Daoy (cell line): ENCODE results near the gene LAMA3. TPM values are rescaled to one million over a fixed set of nuclear protein-coding genes. Genes with fewer than 3 reads are reported as not detected.

Source experiments
- DNase-seq: peaks from one replicate; pipeline ENCODE4 v3.0.0-alpha.2; 2015; ENCODE audit warnings: low read depth
- total RNA-seq: library from RNA; depleted of rRNA; stranded (reverse); fragments of >200 nt; shearing (Covaris generic); gene quantifications from 2 replicates; pipeline ENCODE4 v1.2.3, GENCODE V29; 2014

The LAMA3 gene
- total RNA-seq, 1 experiment from 2014 or later: 1.4 TPM

- no peak for DNase-seq
Measured at GRCh38 chr18:23704806-23705205, 15.6 kb downstream of the LAMA3 start.

- DNase-seq: no peak
Measured at GRCh38 chr18:23706971-23707640, 17.9 kb downstream of the LAMA3 start.

GRCh38 chr18:23710068-23710527 lies 20.8 kb downstream of the LAMA3 start:
- DNase-seq: no peak

GRCh38 chr18:23710946-23711345 lies 21.7 kb downstream of the LAMA3 start:
- no peak for DNase-seq

- DNase-seq: no peak
Measured at GRCh38 chr18:23711426-23711825, 22.2 kb downstream of the LAMA3 start.

- DNase-seq: no peak
Measured at GRCh38 chr18:23712445-23712844, 23.2 kb downstream of the LAMA3 start.

DNA sequence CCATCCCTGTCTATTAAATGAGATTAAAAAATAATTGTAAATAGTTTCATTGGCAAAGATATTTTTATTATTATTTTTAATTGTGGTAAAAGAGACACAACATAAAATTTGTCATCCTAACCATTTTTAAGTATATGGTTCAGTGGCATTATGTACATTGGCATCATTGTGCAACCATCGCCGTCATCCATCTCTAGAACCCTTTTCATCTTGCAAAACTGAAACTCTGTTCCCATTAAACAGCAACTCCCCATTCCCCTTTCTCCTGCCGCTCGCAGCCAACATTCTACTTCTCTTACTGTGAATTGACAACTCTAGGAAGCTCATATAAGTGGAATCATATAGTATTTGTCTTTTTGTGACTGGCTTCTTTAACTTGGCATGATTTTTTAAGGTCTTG lies 25.3 kb downstream of the LAMA3 start:
- DNase-seq: no peak

GRCh38 chr18:23716079-23716478 lies 26.8 kb downstream of the LAMA3 start:
- DNase-seq: peak; percentile 64

- DNase-seq: peak; percentile 78
Measured at GRCh38 chr18:23716516-23716915, 27.3 kb downstream of the LAMA3 start.

- no peak for DNase-seq
Measured at GRCh38 chr18:23716966-23717365, 27.7 kb downstream of the LAMA3 start.

- peak; percentile 71 for DNase-seq
Measured at GRCh38 chr18:23718243-23718720, 29.0 kb downstream of the LAMA3 start.

GRCh38 chr18:23718731-23719130 lies 29.5 kb downstream of the LAMA3 start:
- DNase-seq: no peak

GRCh38 chr18:23719634-23720201 lies 30.5 kb downstream of the LAMA3 start:
- DNase-seq: peak; percentile 93

- DNase-seq: no peak
Measured at GRCh38 chr18:23721696-23722480, 32.6 kb downstream of the LAMA3 start.

DNA sequence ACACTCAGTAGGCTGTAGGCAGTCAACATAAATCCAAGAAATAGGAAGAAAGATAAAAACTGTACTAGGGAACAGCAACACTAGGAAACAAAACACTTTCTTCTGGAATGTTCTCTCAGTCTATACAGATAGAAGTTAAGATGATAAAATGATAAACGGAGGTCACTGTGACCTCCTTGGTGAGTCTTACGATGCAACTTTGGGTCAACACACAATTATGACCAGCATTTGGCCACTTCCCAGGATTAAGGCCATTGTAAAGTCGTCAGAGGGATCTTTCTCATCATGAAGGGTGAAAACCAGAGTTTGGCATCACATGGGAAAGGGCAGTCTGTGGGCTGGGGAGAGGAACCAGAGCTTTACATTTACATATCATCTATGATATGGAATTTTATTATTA lies 33.4 kb downstream of the LAMA3 start:
- DNase-seq: no peak

DNA sequence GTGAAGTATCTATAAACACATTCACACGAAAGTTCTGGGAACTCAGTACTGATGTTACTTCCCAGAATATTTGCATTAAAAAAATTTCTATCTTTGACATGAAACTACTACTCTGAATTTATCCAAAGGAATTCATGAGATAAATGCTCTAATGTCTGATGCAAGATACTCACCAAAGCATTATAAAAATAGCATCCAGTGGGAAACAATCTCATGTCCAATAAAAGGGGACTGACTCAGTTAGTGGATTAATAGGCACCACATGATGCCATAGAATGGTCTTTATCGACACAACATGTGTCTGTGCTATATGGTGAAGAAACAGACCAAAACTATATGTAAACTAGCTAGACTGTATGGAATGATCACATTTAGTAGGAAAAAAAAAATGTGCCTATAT lies 33.9 kb downstream of the LAMA3 start:
- no peak for DNase-seq

- no peak for DNase-seq
Measured at GRCh38 chr18:23724681-23725080, 35.4 kb downstream of the LAMA3 start.

DNA sequence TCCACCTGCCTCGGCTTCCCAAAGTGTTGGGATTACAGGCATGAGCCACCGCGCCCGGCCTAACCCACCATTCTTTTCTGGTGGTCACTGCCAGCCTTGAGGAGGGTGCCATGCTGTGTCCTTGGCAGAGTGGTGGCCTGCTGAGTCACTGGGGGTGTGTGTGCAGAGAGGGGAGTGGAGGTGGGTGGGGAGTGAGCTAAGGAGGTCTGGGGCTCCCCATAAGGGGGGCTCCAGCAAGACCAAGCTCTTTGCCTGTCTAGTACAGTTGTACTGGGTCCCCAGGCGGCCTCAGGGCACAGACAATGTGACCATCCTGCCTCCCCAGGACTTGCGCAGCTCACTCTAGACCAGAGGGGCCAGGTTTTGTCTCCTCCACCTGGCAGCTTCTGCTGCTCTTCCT lies 36.1 kb downstream of the LAMA3 start:
- DNase-seq: no peak

- no peak for DNase-seq
Measured at GRCh38 chr18:23725827-23726661, 36.8 kb downstream of the LAMA3 start.

GRCh38 chr18:23727707-23728493 lies 38.6 kb downstream of the LAMA3 start:
- no peak for DNase-seq

DNA sequence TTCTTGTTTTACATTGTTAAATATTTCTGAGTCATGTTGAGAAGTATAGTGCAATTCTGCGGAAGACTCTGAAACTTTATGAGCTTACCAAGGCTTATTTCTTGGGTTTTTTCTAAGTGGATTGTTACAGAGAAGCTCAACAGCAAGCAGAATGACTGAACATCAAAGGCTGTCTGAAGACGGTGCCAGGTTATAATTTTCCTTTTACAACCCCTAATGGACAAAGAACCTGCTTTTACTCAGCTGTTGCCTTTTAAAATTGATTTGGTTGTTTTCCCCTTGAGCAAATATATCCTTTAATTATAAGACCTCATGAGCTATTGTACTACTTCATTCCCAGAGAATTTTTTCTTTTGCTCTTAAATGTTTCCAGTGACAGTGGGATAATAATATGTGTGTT lies 41.6 kb downstream of the LAMA3 start:
- DNase-seq: no peak
